IPS DF 19.7 (cell line): ENCODE data around the gene STOX2.

ENCODE experiments used
- DNase-seq: peaks from one replicate; pipeline ENCODE4 v3.0.0-alpha.2; 2013; ENCODE audit warnings: low read depth, low spot score

The STOX2 gene

DNA sequence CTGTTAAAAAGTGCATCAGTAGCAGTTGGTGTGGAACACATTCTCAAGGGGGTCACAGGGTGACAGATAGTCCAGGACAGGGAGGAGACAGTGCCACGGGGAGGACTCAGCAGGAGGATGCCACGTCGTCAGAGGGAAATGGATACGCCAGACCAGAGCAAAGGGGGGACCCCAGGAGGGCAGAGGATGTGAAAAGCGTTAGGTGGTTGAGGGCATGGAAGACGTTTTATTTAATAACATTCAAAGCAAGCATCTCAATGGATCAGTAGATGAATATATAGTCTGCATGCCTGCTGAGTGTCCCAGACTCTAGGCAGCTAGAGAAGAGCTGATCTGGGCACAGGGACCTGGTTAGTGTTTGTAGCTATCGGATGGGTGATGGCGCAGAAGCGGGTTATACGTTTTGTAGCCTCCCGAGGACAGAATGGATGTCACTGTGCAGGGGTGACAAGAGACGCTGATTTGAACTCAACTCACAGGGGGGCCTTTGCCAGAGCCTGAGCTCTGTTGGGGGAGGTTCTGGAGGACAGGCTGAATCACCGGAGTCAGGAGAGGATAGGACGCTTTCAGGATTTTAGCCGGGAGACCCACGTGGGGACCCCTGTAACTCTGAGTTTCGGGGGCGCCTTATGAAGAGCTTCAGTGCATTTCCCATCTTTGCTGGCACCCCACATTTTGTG lies 81.3 kb downstream of the STOX2 start:
- DNase-seq: no peak

DNA sequence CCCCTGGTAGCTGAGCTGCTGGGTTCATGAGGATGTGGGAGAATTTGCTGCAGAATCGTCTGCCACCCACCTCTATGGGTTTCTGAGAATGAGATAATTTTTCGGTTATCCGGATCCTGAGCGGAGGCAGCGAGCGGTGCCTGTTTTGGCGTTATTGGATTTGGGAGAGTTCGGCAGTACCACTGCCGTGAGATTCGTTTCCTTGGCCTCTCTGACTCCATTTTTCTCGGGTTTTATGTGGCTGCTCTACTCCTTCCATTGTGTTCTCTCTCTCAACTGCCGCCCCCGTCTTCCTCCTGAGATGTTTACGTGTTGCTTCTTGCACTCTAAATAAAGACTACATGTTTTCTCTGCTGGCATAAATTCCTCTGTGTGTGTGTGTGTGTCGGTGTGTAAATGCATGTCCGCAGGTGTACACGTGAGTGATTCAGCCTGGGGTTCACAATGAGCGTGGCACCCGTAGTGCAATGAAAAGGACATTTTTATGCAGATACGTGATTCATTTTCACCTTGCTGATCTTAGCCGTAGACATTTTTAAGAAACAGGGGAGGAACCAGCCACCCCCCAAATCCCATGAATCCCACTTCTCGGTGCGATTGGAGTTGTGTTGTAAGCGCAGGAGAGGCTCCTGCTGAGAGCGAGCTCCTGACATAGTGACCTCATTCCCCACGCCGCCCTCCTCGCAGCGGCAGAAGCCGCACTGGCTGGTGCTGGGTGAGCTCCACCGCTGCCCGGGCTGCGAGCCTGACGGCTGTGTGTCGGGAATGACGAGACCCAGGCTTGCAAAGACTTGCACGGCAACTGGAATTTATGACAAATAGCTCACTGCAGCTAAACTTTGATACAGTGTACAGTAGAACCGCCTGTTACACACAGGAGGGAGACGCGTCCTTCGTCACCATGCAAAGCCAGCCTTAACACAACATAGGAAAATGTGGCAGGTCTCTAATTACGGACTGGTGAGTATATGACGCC lies 82.2 kb downstream of the STOX2 start:
- no peak for DNase-seq

DNA sequence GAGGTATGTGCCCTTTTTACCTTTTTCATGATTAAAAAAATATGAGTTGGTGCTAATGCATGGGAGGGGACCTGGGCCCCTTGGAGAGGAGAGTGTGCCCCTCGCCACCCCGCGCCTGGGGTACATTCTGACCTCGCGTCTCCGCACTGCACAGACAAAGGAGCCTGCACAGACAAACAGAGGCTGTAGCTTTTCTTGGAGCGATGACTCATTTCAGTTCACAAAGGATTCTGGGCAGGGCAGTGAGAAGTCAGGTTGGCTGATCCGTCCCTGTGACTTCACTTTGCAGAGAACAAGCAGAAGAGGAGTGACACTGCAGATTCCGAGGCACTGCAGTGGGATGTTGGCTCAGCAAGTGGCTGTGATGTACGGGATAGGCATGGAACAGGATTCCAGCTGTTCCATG lies 82.9 kb downstream of the STOX2 start:
- peak; percentile 52 for DNase-seq

DNA sequence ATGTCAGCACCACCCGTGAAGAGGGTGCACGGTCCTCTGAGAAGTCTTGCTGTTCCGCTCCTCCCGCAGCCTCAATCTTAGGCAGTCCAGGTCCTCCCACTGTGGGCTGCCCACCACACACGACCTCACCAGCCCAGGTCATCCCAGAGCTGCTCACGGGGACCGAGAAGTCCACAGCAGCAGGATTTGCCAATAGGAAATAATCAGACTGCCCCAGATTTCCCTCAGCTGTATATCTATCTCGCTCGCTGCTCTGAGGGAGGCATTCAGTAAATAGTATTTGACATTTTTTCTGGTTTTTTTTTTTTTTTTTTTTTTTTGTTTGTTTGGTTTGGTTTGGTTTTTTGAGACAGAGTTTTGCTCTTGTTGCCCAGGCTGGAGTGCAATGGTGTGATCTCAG lies 83.8 kb downstream of the STOX2 start:
- no peak for DNase-seq

DNA sequence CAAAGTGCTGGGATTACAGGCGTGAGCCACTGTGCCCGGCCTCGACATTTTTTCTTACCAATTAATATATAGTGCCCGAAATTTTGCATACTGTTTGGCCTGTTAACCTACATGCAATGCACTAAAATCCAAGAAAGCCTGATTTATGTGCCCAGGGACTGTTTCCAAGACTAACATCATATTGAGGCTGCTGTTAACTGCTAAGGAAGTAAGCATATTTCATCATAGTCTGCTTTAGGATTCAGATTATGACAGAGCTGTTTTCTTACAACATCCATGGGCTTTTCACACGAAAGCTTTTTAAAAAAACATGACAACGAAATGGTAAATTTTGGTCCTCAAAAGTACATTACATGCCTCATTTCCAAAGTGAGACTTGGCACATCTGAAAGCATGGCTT lies 84.4 kb downstream of the STOX2 start:
- no peak for DNase-seq

DNA sequence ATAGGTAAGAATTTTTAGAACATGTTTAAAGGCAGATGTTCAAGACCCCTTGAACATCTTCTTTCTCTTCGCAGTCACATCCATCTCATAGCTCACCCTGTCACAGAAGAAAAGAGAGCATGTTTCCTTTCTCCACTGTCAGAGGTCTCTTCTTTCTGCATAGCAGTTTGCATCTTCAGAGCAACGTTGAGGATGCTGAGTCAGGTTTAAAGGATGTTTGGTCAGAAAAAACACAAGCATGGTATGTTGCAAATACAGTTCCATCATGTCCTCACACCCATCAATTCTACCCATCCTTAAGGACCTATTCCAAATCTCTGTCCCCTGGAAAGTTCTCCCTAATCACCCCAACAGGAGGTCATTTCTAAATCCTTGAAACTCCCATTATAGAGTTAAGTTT lies 84.8 kb downstream of the STOX2 start:
- DNase-seq: no peak

DNA sequence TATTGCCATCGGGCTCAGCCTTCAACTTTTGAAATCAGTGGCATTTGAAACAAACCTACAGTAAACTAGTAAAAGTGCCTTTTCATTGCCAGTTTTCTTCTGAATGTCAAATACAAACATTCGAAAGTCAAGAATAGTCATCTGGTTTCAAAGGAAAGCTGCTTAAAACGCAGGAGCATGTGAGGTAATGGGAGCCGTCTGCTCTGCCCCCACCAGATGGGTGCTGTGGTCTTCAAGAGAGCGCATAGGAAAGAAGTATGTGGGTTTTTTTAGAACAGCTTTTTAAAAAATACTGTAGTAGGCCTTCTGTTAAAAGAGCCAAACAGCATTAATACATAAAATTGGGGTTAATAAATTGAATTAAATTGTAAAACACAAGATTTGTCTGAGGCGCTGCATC lies 88.6 kb downstream of the STOX2 start:
- no peak for DNase-seq

DNA sequence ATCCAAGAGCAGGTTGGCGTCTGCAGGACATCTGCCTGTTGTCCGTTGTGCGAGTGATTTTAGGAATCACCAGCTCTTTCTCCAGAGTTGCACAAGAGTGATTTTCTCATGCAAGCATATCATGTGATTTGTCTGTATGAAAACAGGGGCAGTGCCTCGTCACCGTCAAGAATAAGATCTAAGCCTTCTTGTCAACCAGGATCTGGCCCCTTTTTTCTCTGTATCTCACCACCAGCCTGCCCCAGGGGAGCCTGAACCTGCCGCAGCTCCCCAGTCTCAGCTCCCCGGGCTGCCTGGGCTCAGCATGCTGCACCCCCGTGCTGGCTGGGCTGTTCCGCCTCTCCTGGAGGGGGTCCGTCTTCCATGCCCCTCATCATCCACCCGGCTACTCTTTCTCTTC lies 90.5 kb downstream of the STOX2 start:
- DNase-seq: no peak

DNA sequence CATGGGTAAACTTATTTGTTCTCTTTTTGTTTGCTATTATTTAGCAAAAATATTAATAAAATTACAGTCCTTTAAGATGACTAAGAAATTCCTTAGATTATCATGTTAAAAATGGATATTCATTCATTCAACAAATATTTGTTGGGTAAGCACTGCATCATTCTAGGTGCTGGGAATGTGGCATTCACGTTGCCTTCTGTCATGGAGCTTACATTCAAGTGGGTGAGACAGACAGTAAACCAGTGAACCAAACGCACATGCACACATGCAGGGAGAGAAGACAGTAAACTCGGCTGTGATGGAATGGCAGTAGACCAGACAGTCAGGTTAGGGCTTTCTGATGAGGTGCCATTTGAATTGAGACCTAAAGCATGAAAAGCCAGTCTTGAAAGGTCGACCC lies 91.8 kb downstream of the STOX2 start:
- DNase-seq: no peak

DNA sequence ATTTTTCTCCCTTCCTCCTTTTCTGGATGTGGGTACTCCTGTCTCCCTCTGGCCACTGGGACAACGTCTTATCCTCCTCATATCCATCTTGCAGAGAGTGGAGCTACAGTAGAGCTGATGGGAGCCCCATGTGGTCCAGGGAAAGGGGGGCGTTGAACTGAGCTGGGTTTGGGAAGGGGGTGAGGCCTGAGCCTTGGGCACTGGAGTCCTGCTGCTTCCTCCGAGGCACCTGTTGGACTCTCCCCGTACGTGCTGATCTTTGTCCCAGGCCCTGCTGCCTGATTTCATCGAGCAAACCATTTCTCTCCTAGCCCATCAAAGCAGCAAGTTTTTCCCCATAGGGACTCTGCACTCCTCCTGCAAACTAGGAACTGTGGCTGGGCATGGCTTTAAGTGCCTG lies 94.3 kb downstream of the STOX2 start:
- DNase-seq: no peak

DNA sequence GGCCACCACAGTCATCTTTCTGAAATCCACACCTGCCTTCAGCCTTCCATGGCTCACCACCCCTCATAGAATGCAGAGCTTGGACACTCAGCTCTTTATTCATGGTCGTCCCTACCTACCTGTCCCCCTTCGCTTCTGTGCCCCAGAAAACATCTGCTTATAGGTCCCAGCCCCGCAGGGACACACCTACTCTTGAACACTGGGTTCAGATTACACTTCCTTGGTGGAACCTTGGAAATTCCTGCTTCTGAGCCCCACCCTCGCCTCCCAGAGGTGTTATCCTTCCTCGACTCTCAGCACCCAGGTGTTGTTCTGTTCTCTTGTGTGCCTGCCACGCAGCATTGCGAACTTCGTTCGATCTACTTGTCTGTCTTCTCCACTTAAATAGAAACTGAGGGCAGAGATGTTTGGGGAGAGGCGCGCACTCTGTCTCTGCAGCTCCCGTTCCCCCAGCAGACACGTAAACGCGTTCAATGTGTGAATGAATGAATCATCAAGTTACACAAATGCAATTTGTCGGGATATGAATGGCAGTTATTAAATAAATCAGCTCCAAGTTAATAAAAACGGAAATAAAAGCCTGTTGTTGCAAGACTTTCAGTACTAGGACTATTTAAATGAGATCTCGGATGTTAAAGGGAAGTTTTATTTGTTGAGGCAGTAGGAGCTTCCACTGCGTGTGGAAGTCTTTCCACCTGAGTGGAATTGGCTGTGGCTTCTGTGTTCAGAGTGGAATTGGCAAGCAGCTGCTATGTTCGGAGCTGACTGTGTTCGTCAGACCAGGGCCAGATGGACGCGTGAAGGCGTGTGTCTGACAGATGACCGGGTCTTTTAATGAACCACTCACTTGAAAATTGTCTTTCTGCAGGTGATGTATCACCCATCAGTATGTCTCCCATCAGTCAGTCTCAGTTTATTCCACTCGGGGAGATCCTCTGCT lies 95.6 kb downstream of the STOX2 start:
- no peak for DNase-seq

DNA sequence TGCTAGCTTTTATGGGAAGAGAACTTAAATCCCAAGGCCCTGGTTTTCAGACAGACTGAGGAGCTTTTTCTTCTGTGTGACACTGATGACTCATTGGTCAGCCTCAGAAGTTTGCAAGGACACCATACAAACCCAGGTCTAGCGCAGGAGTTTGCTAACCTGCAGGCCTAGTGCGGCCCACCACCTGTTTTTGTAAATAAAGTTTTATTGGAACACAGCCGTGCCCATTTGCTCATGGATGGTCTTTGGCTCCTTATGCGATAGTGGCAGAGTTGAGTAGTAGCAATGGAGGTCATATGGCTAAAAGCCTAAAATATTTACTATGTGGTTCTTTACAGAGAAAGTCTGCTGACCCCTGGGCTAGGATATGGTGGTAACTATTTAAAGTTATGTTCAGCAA lies 98.3 kb downstream of the STOX2 start:
- DNase-seq: no peak

DNA sequence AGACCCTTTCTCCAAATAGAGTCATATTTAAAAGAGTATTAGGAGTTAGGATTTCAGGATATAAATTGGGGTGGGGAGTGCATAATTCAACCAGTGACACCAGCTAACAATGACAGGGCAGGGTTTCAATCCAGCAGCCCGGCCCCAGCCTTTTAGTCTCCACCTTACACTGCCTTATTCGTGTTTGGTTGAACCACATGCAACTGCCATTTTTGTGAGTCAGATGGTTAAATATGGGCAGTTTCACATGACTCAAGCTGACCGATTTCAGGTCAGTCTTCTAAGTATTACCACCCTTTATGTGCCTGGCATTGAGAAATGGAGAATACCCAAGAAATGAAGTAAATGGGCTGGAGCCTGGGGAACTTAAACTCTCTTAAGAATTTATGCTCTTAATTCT lies 102.8 kb downstream of the STOX2 start:
- DNase-seq: no peak

DNA sequence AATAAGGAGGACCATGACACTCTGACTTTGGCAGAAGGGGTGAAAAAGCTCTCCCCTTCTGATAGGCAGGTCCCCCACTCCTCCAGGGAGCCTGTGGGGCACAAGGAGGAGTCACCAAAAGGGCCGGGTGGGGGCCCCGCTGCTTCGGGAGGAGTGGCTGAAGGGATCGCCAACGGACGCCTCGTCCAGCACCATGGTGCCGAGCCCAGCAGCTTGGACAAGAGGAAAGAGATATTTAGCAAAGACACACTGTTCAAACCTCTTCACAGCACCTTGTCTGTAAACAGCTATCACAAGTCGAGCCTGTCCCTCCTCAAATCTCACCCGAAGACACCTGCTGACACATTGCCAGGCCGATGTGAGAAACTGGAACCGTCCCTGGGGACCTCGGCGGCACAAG lies 105.6 kb downstream of the STOX2 start:
- DNase-seq: no peak

DNA sequence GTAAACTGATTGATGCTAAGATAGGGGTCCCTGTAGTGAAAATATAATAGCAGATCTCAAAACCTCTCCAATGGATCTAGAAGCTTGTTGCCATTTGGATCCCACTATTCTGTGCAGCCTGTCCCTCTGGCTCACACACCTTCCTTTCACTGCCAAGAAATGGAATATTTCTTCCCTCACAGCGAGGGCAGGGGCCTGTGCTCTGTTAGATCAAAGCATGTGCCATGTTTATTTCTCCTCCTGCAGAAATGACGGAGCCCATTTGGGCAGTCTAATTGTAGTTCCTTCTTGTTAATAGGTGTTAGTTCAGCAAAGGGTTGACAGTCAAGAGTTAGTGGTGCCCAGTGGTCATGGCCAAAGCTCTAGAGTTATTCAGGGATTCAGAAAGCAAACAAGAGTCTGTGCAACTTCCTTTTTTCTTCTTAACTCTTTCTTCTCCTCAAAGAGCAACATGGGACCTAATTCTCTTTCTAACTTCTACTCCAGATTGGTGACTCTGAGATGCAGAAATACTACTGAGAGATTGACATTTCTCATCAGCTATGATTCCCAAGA lies 106.8 kb downstream of the STOX2 start:
- DNase-seq: no peak

DNA sequence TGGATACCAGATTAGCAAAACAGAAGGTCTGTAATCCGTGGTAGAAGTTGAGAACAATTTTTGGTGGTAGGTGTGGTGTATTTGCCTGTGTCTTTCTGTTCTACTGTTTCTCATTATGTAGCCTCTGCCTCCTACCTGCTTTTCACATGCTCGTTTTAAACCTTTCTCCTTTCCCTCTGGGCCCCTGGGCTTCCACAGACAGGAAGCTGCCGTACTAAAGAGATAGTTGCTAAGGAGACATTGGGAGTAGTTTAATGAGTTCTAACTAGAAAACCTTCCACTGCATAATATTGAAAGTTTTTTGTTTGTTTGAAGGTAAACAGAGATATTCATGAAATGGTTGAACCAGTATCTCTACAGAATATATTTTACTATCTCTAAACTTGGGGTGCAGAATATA lies 107.8 kb downstream of the STOX2 start:
- DNase-seq: no peak

DNA sequence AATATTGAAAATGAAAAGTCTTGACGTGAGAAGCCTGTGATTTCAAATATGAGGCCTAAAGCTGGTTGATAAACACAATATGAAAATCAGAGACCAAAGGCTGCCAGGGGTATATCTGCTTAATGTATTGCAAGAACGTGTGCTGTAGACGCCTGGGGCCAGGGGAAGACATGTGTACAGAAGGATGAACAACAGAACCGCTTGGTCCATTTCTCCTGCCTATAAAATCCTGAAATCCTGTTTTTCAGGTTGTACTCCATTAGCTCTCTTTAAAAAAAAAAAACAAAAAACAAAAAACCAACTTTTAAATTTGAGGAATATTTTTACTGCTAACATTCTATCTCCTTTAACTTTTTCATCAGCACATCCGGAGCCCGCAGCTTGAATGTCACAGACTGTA lies 109.2 kb downstream of the STOX2 start:
- DNase-seq: no peak

DNA sequence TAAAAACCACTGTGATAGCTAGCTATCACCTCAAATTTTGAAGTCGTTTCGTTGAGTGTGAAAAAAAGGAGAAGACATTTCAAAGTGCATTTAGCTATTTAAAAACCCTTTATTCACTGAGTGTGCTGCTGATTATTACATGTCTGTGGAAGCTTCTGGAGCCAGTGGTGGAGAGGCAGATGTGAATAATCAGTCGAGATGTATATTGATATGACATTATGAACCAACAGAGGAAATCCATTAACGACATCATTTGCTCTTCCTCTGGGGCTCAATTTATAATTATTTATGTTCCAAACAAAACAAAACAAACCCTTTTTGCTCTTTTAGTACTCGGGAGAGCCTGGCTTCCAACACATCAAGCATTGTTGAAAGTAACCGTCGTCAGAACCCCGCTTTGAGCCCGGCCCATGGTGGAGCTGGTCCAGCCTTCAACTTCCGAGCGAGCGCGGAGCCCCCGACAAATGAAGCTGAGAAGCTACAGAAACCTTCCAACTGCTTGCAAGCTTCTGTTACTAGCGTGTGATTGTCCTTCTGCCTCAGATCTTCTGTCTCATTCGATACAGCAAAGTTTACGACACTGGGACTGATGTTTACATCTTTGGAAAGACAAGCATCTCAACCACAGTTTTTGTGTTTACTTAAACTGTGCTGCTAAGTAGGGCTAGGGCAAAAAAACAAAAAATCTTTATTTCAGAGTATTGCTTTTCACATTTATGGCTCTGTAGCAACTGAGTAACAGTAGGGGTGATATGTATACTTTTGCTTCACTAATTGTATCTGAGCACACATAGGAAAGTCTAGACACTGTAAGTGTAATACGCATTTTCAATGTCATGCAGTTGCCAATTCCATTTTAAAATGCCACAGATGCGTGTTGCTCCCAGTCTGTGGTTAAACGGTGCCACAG lies 111.9 kb downstream of the STOX2 start:
- DNase-seq: no peak

DNA sequence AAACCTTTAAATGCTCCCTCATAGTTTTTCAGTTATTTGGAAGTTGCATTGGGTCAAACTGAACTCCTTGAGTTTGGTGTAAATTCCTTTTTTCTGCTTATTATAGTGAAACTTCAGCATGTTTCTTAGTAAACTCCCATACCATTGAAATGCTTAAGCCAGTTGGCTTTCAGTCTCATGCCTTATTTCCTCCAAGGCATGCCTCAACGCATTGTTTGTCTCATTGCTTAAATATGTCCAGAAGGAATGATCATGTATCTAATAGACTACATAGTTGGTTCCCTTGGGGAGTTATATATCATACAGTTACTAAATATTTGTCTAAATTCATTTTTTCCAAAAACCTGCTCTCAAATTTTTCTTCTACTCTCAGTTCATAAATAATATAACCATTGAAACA lies 114.0 kb downstream of the STOX2 start:
- DNase-seq: no peak
